Measurements from ENCODE around the gene APOBEC2.

The APOBEC2 gene

GRCh38 chr6:41092421-41093140 lies 39.6 kb downstream of the APOBEC2 start:
- DNase-seq, result peak; percentile 11

- DNase-seq, result no peak
Measured at GRCh38 chr6:41093729-41094128, 40.7 kb downstream of the APOBEC2 start.

- no peak for DNase-seq
Measured at GRCh38 chr6:41097467-41098090, 44.6 kb downstream of the APOBEC2 start.

GRCh38 chr6:41098366-41098765 lies 45.4 kb downstream of the APOBEC2 start:
- no peak for DNase-seq

GRCh38 chr6:41100871-41101287 lies 47.9 kb downstream of the APOBEC2 start:
- DNase-seq, result no peak

GRCh38 chr6:41103847-41104246 lies 50.8 kb downstream of the APOBEC2 start:
- no peak for DNase-seq

GRCh38 chr6:41111017-41111416 lies 58.0 kb downstream of the APOBEC2 start:
- no peak for DNase-seq

All from NCI-H345 (cell line).